GM23338 (cell line): ENCODE results near the gene KCNAB2.

Source experiments
- CREB1 ChIP-seq: fragments of 250-450 bp; sonication (Bioruptor Pico); IDR thresholded peaks from 2 replicates; pipeline ENCODE4 v1.5.0; 2020; ENCODE audit warnings: low read depth, mild to moderate bottlenecking, moderate library complexity
- CTCF ChIP-seq, 2 experiments: fragments of 200-600 bp in 1 of 2; sonication (generic) in 1 of 2; conservative IDR thresholded peaks; 2 replicates each; pipeline versions ENCODE4 v1.5.1 to v1.6.1; 2016 to 2017; ENCODE audit warnings: antibody characterized with exemption in 2 of 2, low read depth in 2 of 2, mild to moderate bottlenecking in 2 of 2, moderate library complexity in 1 of 2
- ETS1 ChIP-seq: IDR thresholded peaks from 2 replicates; pipeline ENCODE4 v1.6.1; 2016; ENCODE audit warnings: antibody characterized with exemption
- EZH2 ChIP-seq: fragments of 200-600 bp; sonication (generic); IDR thresholded peaks from one replicate; pipeline ENCODE4 v1.8.0; 2017; ENCODE audit warnings: antibody characterized with exemption, mild to moderate bottlenecking, low read depth; ENCODE audit not compliant: unreplicated experiment
- EZH2phosphoT487 ChIP-seq: fragments of 200-600 bp; sonication (generic); IDR thresholded peaks from one replicate; pipeline ENCODE4 v1.8.1; 2018; ENCODE audit warnings: antibody characterized with exemption; ENCODE audit not compliant: unreplicated experiment
- JUNB ChIP-seq: IDR thresholded peaks from one replicate; pipeline ENCODE4 v1.6.1; 2016; ENCODE audit warnings: antibody characterized with exemption; ENCODE audit not compliant: unreplicated experiment
- NANOG ChIP-seq: IDR thresholded peaks from 2 replicates; pipeline ENCODE4 v1.6.1; 2016; ENCODE audit warnings: antibody characterized with exemption, borderline replicate concordance
- POLR2AphosphoS5 ChIP-seq: IDR thresholded peaks from 2 replicates; pipeline ENCODE4 v1.6.1; 2016; ENCODE audit warnings: antibody characterized with exemption, low read depth
- REST ChIP-seq: IDR thresholded peaks from one replicate; pipeline ENCODE4 v1.6.1; 2018; ENCODE audit warnings: antibody characterized with exemption; ENCODE audit not compliant: unreplicated experiment
- ZNF114 ChIP-seq: fragments of 250-450 bp; sonication (Bioruptor Pico); IDR thresholded peaks from 2 replicates; pipeline ENCODE4 v1.5.0; 2020; ENCODE audit warnings: mild to moderate bottlenecking, moderate library complexity
- ZNF331 ChIP-seq: fragments of 250-450 bp; sonication (Bioruptor Pico); IDR thresholded peaks from 2 replicates; pipeline ENCODE4 v1.5.0; 2020; ENCODE audit warnings: low read depth, mild to moderate bottlenecking, moderate library complexity
- ZNF462 ChIP-seq: fragments of 250-450 bp; sonication (Bioruptor Pico); IDR thresholded peaks from 2 replicates; pipeline ENCODE4 v1.5.0; 2020; ENCODE audit warnings: mild to moderate bottlenecking, moderate library complexity

GRCh38 chr1:6149597-6149996 is 103.9 kb downstream of the KCNAB2 start:
- no peak for TF ChIP-seq CTCF (conservative IDR thresholded peaks at IDR 0.05; ENCODE audit: low read depth in 2 of 2)
- no peak for TF ChIP-seq REST
- TF ChIP-seq EZH2, result no peak
- TF ChIP-seq EZH2phosphoT487, result no peak
- TF ChIP-seq POLR2AphosphoS5, result no peak
- TF ChIP-seq ZNF331 (CRISPR knock-in tag), result no peak
- TF ChIP-seq JUNB, result no peak
- TF ChIP-seq ETS1, result no peak
- no peak for TF ChIP-seq CREB1 (CRISPR knock-in tag)
- no peak for TF ChIP-seq ZNF114
- TF ChIP-seq NANOG, result no peak
- no peak for TF ChIP-seq ZNF462
